Stimulated activated CD8-positive, alpha-beta memory T cell treated with anti-CD3 and anti-CD28 coated beads, Interleukin-15, amount 100 ng/mL, for 4 hours (primary cell): ENCODE measurements around the gene C5.
"Not testable (repeated sequence)": the region's sequence is repeated elsewhere in the genome, so short reads cannot be mapped to it uniquely, and the experiment has no call there.

ENCODE experiments used
- DNase-seq, 2 donors: peaks; one replicate each; pipeline ENCODE4 v3.0.0-alpha.2; 2020; ENCODE audit warnings: low read depth in 2 of 2

Gene C5

GRCh38 chr9:121050128-121050988, at the start of gene C5:
TSS of gene C5 (minus strand) at chr9:121050275. CDS start at chr9:121050246, 29 bp downstream.
- DNase-seq, result no peak

GRCh38 chr9:121098567-121099198, 48.6 kb upstream of the C5 start:
- DNase-seq, result no peak

- no peak for DNase-seq
Observed at GRCh38 chr9:121095057-121095456, 45.0 kb upstream of the C5 start.

GRCh38 chr9:121090743-121091142, 40.7 kb upstream of the C5 start:
- not testable (repeated sequence) for DNase-seq

GRCh38 chr9:121088576-121088975, 38.5 kb upstream of the C5 start:
- DNase-seq, result no peak

- no peak for DNase-seq
Observed at GRCh38 chr9:121085661-121086060, 35.6 kb upstream of the C5 start.

- no peak for DNase-seq
Observed at GRCh38 chr9:121082075-121082474, 32.0 kb upstream of the C5 start.

GRCh38 chr9:121075251-121076036, 25.4 kb upstream of the C5 start:
- DNase-seq, result no peak

GRCh38 chr9:121074370-121075250, 24.5 kb upstream of the C5 start, which contains the start of gene CNTRL:
TSS of gene CNTRL (plus strand) at chr9:121074955. CDS start at chr9:121088327, 13,372 bp downstream.
- DNase-seq, result peak; percentile 68

- DNase-seq, result no peak
Observed at GRCh38 chr9:121073038-121073437, 23.0 kb upstream of the C5 start.

- DNase-seq, result no peak
Observed at GRCh38 chr9:121071756-121072421, 21.8 kb upstream of the C5 start.

- no peak for DNase-seq
Observed at GRCh38 chr9:121071370-121071755, 21.3 kb upstream of the C5 start.

- no peak for DNase-seq
Observed at GRCh38 chr9:121069396-121069795, 19.3 kb upstream of the C5 start.

- DNase-seq, result no peak
Observed at GRCh38 chr9:121067640-121068039, 17.6 kb upstream of the C5 start.

- no peak for DNase-seq
Observed at GRCh38 chr9:121066850-121067249, 16.8 kb upstream of the C5 start.

- DNase-seq, result no peak
Observed at GRCh38 chr9:121059998-121060636, 10.0 kb upstream of the C5 start.

GRCh38 chr9:121059513-121059912, 9.4 kb upstream of the C5 start:
- no peak for DNase-seq

GRCh38 chr9:121057821-121058220, 7.7 kb upstream of the C5 start:
- DNase-seq, result no peak

GRCh38 chr9:121055642-121056143, 5.6 kb upstream of the C5 start:
- DNase-seq, result no peak

GRCh38 chr9:121053544-121053943, 3.5 kb upstream of the C5 start:
- no peak for DNase-seq
